ENCODE data around the gene HS3ST4. TPM values are rescaled to one million over a fixed set of nuclear protein-coding genes. Genes with fewer than 3 reads are reported as not detected.

Gene HS3ST4
- polyA plus RNA-seq, 1 donor (not counting 4 experiments of a cell fraction or from before 2014, with no cell fraction given) = not detected

GRCh38 chr16:25957707-25958106 lies 265.9 kb downstream of the HS3ST4 start:
- no peaks in the 10 kb centered on the region for H3K79me2 ChIP-seq (ENCODE audit: control insufficient read depth, insufficient read depth, low read length)
- H3K9ac ChIP-seq (ENCODE audit: control insufficient read depth, extremely low read depth, insufficient read depth, low read length) = no peak overlapping the region
- no peak for DNase-seq (ENCODE audit: low read depth, low spot score)
- H4K20me1 ChIP-seq (ENCODE audit: control insufficient read depth, extremely low read depth, insufficient read depth, low read length) = no peaks in the 10 kb centered on the region
- FAIRE-seq = no peak
- no peak overlapping the region for H3K27ac ChIP-seq (ENCODE audit: control insufficient read depth, insufficient read depth, low read length)
- no peak overlapping the region for H2AFZ ChIP-seq (ENCODE audit: control insufficient read depth, low read length)
- no peak overlapping the region for H3K4me2 ChIP-seq (ENCODE audit: control insufficient read depth, extremely low read depth, insufficient read depth, low read depth, low read length)
- no peaks in the 10 kb centered on the region for H3K36me3 ChIP-seq (ENCODE audit: control insufficient read depth in 2 of 2, extremely low read depth in 1 of 2, insufficient read depth in 2 of 2, low read length in 2 of 2)
- no peaks in the 10 kb centered on the region for H3K27me3 ChIP-seq (ENCODE audit: control insufficient read depth, extremely low read depth, insufficient read depth, low read length)
- H3K9me1 ChIP-seq (ENCODE audit: control insufficient read depth, extremely low read depth, insufficient read depth, low read length) = no peaks in the 10 kb centered on the region
- dilution Hi-C loops (cut with MboI; ENCODE audit: extremely low pct_ligation_motif_present, low sequenced_read_pairs) = no loop called here
- peaks cover 8% of the 10 kb centered on the region for H3K9me3 ChIP-seq (ENCODE audit: control insufficient read depth, low read depth, low read length)
- no peak overlapping the region for H3K4me3 ChIP-seq (ENCODE audit: control insufficient read depth in 2 of 3, extremely low read depth in 1 of 3, insufficient read depth in 2 of 3, low read depth in 1 of 3, low read length in 3 of 3)
- TF ChIP-seq CTCF (optimal IDR thresholded peaks at IDR 0.05 in 1 of 3, IDR thresholded peaks at IDR 0.05 in 1 of 3, conservative IDR thresholded peaks at IDR 0.05 in 1 of 3; ENCODE audit: extremely low read depth in 1 of 3, insufficient read depth in 2 of 3, low read length in 3 of 3) (no peak), EZH2 (IDR thresholded peaks at IDR 0.05; ENCODE audit: low read length) (no peak)
- H3K4me1 ChIP-seq (ENCODE audit: control insufficient read depth, extremely low read depth, insufficient read depth, low read length) = no peaks in the 10 kb centered on the region

- Histone ChIP-seq H3K79me2 (ENCODE audit: control insufficient read depth, insufficient read depth, low read length) (no peaks in the 10 kb centered on the region), H3K27me3 (ENCODE audit: control insufficient read depth, extremely low read depth, insufficient read depth, low read length) (no peaks in the 10 kb centered on the region), H3K4me1 (ENCODE audit: control insufficient read depth, extremely low read depth, insufficient read depth, low read length) (no peaks in the 10 kb centered on the region), H4K20me1 (ENCODE audit: control insufficient read depth, extremely low read depth, insufficient read depth, low read length) (no peaks in the 10 kb centered on the region), H3K4me2 (ENCODE audit: control insufficient read depth, extremely low read depth, insufficient read depth, low read depth, low read length) (no peak overlapping the region), H3K27ac (ENCODE audit: control insufficient read depth, insufficient read depth, low read length) (no peak overlapping the region), H3K36me3 (ENCODE audit: control insufficient read depth in 2 of 2, extremely low read depth in 1 of 2, insufficient read depth in 2 of 2, low read length in 2 of 2) (no peaks in the 10 kb centered on the region), H3K9me1 (ENCODE audit: control insufficient read depth, extremely low read depth, insufficient read depth, low read length) (no peaks in the 10 kb centered on the region), H3K9ac (ENCODE audit: control insufficient read depth, extremely low read depth, insufficient read depth, low read length) (no peak overlapping the region), H3K9me3 (ENCODE audit: control insufficient read depth, low read depth, low read length) (peaks cover 5% of the 10 kb centered on the region), H2AFZ (ENCODE audit: control insufficient read depth, low read length) (no peak overlapping the region), H3K4me3 (ENCODE audit: control insufficient read depth in 2 of 3, extremely low read depth in 1 of 3, insufficient read depth in 2 of 3, low read depth in 1 of 3, low read length in 3 of 3) (no peak overlapping the region)
- DNase-seq (ENCODE audit: low read depth, low spot score) (no peak), FAIRE-seq (no peak)
- TF ChIP-seq CTCF (optimal IDR thresholded peaks at IDR 0.05 in 1 of 3, IDR thresholded peaks at IDR 0.05 in 1 of 3, conservative IDR thresholded peaks at IDR 0.05 in 1 of 3; ENCODE audit: extremely low read depth in 1 of 3, insufficient read depth in 2 of 3, low read length in 3 of 3) (no peak), EZH2 (IDR thresholded peaks at IDR 0.05; ENCODE audit: low read length) (no peak)
- dilution Hi-C loops (cut with MboI; ENCODE audit: extremely low pct_ligation_motif_present, low sequenced_read_pairs) = no loop called here
These were observed 267.5 kb downstream of the HS3ST4 start for GRCh38 chr16:25959221-25959620.
